GM11168 (cell line): Measurements from ENCODE around the gene COL1A2.

Experiments
- in situ Hi-C: fragments of 300-500 bp; cut with MboI; formaldehyde crosslinking; loops from one replicate; pipeline ENCODE4 v1.12.0; 2022; ENCODE audit warnings: low sequenced_read_pairs; ENCODE audit not compliant: unreplicated experiment

Gene COL1A2

GRCh38 chr7:94426980-94427875 lies 32.5 kb downstream of the COL1A2 start:
- in situ Hi-C loops: no loop called here

GRCh38 chr7:94429153-94429552 lies 34.5 kb downstream of the COL1A2 start:
- in situ Hi-C loops: no loop called here

- in situ Hi-C loops: no loop called here
Observed at GRCh38 chr7:94431176-94431575, 36.5 kb downstream of the COL1A2 start.

- in situ Hi-C loops: no loop called here
Observed at GRCh38 chr7:94431619-94432280, 37.1 kb downstream of the COL1A2 start.

- in situ Hi-C loops: no loop called here
Observed at GRCh38 chr7:94432281-94432670, 37.6 kb downstream of the COL1A2 start.

- in situ Hi-C loops: no loop called here
Observed at GRCh38 chr7:94432817-94433216, 38.1 kb downstream of the COL1A2 start.

GRCh38 chr7:94433224-94433623 lies 38.5 kb downstream of the COL1A2 start:
- in situ Hi-C loops: no loop called here

GRCh38 chr7:94434042-94434441 lies 39.3 kb downstream of the COL1A2 start:
- in situ Hi-C loops: no loop called here

GRCh38 chr7:94436018-94436604 lies 41.4 kb downstream of the COL1A2 start:
- in situ Hi-C loops: no loop called here

- in situ Hi-C loops: no loop called here
Observed at GRCh38 chr7:94436700-94437099, 42.0 kb downstream of the COL1A2 start.

GRCh38 chr7:94439893-94440381 lies 45.2 kb downstream of the COL1A2 start:
- in situ Hi-C loops: no loop called here

- in situ Hi-C loops: no loop called here
Observed at GRCh38 chr7:94440451-94441039, 45.9 kb downstream of the COL1A2 start.

- in situ Hi-C loops: no loop called here
Observed at GRCh38 chr7:94441138-94441537, 46.4 kb downstream of the COL1A2 start.

GRCh38 chr7:94442639-94443038 lies 47.9 kb downstream of the COL1A2 start:
- in situ Hi-C loops: no loop called here

GRCh38 chr7:94444813-94445212 lies 50.1 kb downstream of the COL1A2 start:
- in situ Hi-C loops: no loop called here

- in situ Hi-C loops: no loop called here
Observed at GRCh38 chr7:94445696-94446194, 51.0 kb downstream of the COL1A2 start.

- in situ Hi-C loops: no loop called here
Observed at GRCh38 chr7:94446308-94446707, 51.6 kb downstream of the COL1A2 start.

- in situ Hi-C loops: no loop called here
Observed at GRCh38 chr7:94449151-94449725, 54.5 kb downstream of the COL1A2 start.

- in situ Hi-C loops: no loop called here
Observed at GRCh38 chr7:94450044-94450697, 55.5 kb downstream of the COL1A2 start.

- in situ Hi-C loops: no loop called here
Observed at GRCh38 chr7:94451187-94451586, 56.5 kb downstream of the COL1A2 start.
